Activated CD8-positive, alpha-beta memory T cell treated with anti-CD3 and anti-CD28 coated beads for 24 hours (primary cell): ENCODE results near the gene UBE2B.

Experiments used
- DNase-seq: peaks from one replicate; pipeline ENCODE4 v3.0.0-alpha.2; 2020

Gene UBE2B

GRCh38 chr5:134438721-134439123 is 67.4 kb downstream of the UBE2B start:
- DNase-seq, result no peak

GRCh38 chr5:134439210-134439654 is 67.9 kb downstream of the UBE2B start:
- DNase-seq, result no peak

GRCh38 chr5:134440201-134440755 is 68.9 kb downstream of the UBE2B start:
- no peak for DNase-seq
